ENCODE data around the gene PRM2.

Gene PRM2

GRCh38 chr16:11242658-11243057 lies 33.6 kb downstream of the PRM2 start:
- no peak for DNase-seq

- no peak for DNase-seq
These were observed 34.6 kb downstream of the PRM2 start for GRCh38 chr16:11241480-11242204.

- no peak for DNase-seq
These were observed 35.4 kb downstream of the PRM2 start for GRCh38 chr16:11240636-11241473.

GRCh38 chr16:11239644-11240632 lies 36.3 kb downstream of the PRM2 start:
- no peak for DNase-seq

GRCh38 chr16:11238272-11239202 lies 37.7 kb downstream of the PRM2 start:
- DNase-seq: no peak

- DNase-seq: no peak
These were observed 39.6 kb downstream of the PRM2 start for GRCh38 chr16:11236461-11237254.

GRCh38 chr16:11235703-11235991 lies 40.6 kb downstream of the PRM2 start:
- DNase-seq: no peak

- no peak for DNase-seq
These were observed 41.2 kb downstream of the PRM2 start for GRCh38 chr16:11234884-11235702.

- DNase-seq: peak; percentile 90 to 91
These were observed 42.4 kb downstream of the PRM2 start for GRCh38 chr16:11233727-11234376.

GRCh38 chr16:11232852-11233726 lies 43.2 kb downstream of the PRM2 start:
- peak; percentile 94 to 96 for DNase-seq

GRCh38 chr16:11232302-11232851 lies 43.9 kb downstream of the PRM2 start:
- no peak for DNase-seq

GRCh38 chr16:11231367-11231970 lies 44.8 kb downstream of the PRM2 start:
- DNase-seq: no peak

GRCh38 chr16:11229906-11230305 lies 46.4 kb downstream of the PRM2 start:
- DNase-seq: no peak

GRCh38 chr16:11229432-11229831 lies 46.8 kb downstream of the PRM2 start:
- no peak for DNase-seq

GRCh38 chr16:11225677-11226549 lies 50.4 kb downstream of the PRM2 start:
- DNase-seq: peak; percentile 60 to 63
